ENCODE results near the gene OR8B12. TPM values are rescaled to one million over a fixed set of nuclear protein-coding genes. Genes with fewer than 3 reads are reported as not detected.

Gene OR8B12, protein sequence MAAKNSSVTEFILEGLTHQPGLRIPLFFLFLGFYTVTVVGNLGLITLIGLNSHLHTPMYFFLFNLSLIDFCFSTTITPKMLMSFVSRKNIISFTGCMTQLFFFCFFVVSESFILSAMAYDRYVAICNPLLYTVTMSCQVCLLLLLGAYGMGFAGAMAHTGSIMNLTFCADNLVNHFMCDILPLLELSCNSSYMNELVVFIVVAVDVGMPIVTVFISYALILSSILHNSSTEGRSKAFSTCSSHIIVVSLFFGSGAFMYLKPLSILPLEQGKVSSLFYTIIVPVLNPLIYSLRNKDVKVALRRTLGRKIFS
- not detected for total RNA-seq
- long read RNA-seq, result 0 reads

DNA sequence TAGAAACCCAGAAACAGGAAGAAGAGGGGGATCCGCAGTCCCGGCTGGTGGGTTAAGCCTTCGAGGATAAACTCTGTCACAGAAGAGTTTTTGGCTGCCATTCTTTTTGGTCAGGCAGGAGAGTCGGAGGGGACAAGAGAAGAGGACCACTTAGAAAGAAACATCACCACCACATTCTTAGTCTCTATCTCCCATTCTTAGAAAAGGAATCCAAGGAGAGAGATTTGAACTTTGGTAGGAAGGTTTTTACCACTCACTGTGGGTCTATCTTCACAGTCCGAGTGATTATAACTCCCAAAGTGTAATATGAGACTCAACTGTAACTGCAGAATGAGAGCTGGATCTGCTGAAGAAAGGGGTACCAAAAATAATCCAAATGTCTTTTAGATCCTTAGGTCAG, at the start of gene OR8B12:
TSS of gene OR8B12 (minus strand) at position 101 of the 400 bp plus-strand sequence. CDS start at position 101, 0 bp downstream.
- no peak for ATAC-seq
- DNase-seq, result no peak
- intact Hi-C loops (cut with DNase I, micrococcal nuclease), result no loop called here

- intact Hi-C loops (cut with DNase I, micrococcal nuclease), result no loop called here
- ATAC-seq, result no peak
- DNase-seq, result no peak
Measured at GRCh38 chr11:124592627-124593026, 49.2 kb upstream of the OR8B12 start.

- no peak for ATAC-seq
- intact Hi-C loops (cut with DNase I, micrococcal nuclease), result no loop called here
- no peak for DNase-seq
Measured at GRCh38 chr11:124591430-124591829, 48.0 kb upstream of the OR8B12 start.

- ATAC-seq, result peak; percentile 40
- intact Hi-C loops (cut with DNase I, micrococcal nuclease), result loop anchor here in 1 of 2 donors (5.0 to 10.0 kb wide), 2 partner anchors 172 to 514 kb away; no protein-coding TSS in a partner anchor
- DNase-seq, result peak in 1 of 2 donors; percentile 74
Measured at GRCh38 chr11:124586238-124586860, 42.9 kb upstream of the OR8B12 start.

DNA sequence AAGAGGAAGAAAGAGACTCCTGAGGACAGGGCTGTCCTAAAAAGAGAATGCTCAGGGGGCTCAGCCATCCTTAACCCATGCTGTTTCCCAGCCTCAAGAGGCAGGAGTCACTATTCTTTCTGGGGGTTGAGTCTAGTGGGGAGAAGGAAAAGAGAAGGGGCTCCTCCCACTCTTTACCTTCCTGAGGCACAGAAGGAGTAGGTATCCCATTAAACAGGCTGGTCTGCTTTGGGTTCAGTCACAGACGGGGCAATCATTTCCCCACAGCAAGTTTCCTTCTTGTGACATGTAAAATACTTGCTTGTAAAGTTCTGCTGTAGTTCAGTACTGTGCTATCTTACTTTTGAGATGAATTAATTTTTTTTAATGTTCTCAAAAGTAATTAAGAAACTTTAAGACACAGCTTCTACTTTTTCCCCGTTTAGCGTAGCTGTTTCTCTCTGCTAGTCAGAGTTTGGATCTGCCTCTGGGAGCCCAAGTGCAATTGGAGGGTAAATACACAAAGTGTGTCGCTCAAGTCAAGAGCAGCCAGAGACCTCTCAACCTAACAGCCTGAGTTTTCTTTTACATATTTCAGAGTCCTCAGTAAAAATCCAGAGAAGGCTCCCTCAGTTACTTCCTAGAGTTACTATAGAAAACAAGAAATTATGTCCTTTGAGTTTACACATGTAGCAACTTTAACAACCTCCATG, 41.4 kb upstream of the OR8B12 start:
- ATAC-seq (no peak), DNase-seq (no peak)
- intact Hi-C loops (cut with DNase I, micrococcal nuclease), result loop anchor here in 1 of 2 donors (5.0 to 10.0 kb wide), 2 partner anchors 170 to 513 kb away; no protein-coding TSS in a partner anchor

GRCh38 chr11:124583781-124584180, 40.3 kb upstream of the OR8B12 start:
- intact Hi-C loops (cut with DNase I, micrococcal nuclease), result loop anchor here in 1 of 2 donors (10.0 kb wide), 1 partner anchor 169 kb away; no protein-coding TSS in a partner anchor
- ATAC-seq, result peak; percentile 99
- no peak for DNase-seq

- no peak for ATAC-seq
- intact Hi-C loops (cut with DNase I, micrococcal nuclease), result loop anchor here in 1 of 2 donors (10.0 kb wide), 1 partner anchor 168 kb away; no protein-coding TSS in a partner anchor
Measured at GRCh38 chr11:124582565-124582964, 39.1 kb upstream of the OR8B12 start.

DNA sequence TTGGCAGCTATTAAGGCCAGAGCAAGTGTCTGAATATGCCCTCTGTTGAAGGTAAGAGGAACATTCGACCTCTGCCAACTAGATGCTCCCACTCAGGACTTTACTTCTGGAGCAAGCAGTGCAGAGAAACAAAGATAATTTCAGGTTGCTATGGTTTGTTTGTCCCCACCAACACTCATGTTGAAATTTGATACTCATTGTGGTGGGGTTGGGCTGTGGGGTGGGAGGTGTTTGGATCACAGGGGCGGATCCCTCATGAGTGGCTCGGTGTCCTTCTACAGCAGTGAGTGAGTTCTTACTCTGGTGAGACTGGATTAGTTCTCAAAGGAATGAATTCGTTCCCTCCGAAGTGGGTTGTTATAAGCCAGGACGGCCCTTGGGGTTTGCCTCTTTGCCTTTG, 38.4 kb upstream of the OR8B12 start:
- DNase-seq (no peak), ATAC-seq (no peak)
- intact Hi-C loops (cut with DNase I, micrococcal nuclease), result loop anchor here in 1 of 2 donors (10.0 kb wide), 1 partner anchor 167 kb away; no protein-coding TSS in a partner anchor

More at GRCh38 chr11:124582565-124582964, 39.1 kb upstream of the OR8B12 start:
- DNase-seq, result no peak

DNA sequence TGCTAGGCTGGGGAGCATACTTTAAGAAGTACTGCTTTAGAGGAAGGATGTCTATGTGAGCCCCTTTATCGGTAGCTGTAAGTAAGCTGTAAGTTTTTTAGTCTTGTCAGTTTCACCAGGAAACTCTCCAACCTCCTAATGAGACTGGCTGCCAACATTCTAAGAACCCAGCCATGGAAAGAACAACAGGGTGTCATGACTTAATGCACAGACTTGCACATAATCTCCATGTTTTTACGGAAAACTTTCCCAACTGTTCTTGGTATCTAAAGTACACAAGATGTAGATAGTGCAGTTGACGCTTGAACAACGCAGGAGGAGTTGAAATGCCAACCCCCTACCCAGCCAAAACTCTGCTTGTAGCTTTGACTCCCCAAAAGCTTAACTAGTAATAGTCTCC, 35.3 kb upstream of the OR8B12 start:
- DNase-seq (no peak), ATAC-seq (no peak)
- intact Hi-C loops (cut with DNase I, micrococcal nuclease), result no loop called here

- DNase-seq (no peak), ATAC-seq (no peak)
- intact Hi-C loops (cut with DNase I, micrococcal nuclease), result no loop called here
Measured at GRCh38 chr11:124577716-124578427, 34.4 kb upstream of the OR8B12 start.

DNA sequence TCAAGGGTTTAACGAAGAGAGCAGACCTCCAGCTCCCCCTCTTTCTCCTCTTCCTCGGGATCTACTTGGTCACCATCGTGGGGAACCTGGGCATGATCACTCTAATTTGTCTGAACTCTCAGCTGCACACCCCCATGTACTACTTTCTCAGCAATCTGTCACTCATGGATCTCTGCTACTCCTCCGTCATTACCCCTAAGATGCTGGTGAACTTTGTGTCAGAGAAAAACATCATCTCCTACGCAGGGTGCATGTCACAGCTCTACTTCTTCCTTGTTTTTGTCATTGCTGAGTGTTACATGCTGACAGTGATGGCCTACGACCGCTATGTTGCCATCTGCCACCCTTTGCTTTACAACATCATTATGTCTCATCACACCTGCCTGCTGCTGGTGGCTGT, 26.7 kb upstream of the OR8B12 start:
- no peak for DNase-seq
- intact Hi-C loops (cut with DNase I, micrococcal nuclease), result no loop called here
- no peak for ATAC-seq

DNA sequence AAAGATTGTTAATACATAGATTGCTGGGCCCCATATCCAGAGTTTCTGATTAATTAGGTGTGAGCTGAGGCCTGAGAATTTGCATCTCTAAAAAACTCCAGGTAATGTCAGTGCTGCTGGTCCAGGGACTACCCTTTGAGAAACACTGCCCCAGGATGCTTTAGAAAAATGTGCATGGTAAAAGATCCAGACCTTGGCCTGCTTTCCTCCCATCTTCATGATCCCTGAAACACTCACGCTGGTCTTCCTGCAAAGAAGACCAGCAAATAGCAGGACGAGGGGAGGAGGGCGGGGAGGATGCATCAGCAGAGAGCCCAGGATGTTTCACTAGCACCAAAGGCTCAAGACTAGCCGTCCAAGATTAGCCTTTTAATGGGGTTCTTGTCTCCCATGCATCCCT, 26.2 kb upstream of the OR8B12 start, which contains the start of gene OR8A1:
TSS of gene OR8A1 (plus strand) at position 301 of the 400 bp plus-strand sequence. CDS start 123 bp downstream, outside the sequence.
- no peak for DNase-seq
- no peak for ATAC-seq
- intact Hi-C loops (cut with DNase I, micrococcal nuclease), result no loop called here

GRCh38 chr11:124556828-124557227, 13.4 kb upstream of the OR8B12 start:
- intact Hi-C loops (cut with DNase I, micrococcal nuclease), result no loop called here
- DNase-seq (no peak), ATAC-seq (no peak)

- DNase-seq (no peak), ATAC-seq (no peak)
- intact Hi-C loops (cut with DNase I, micrococcal nuclease), result no loop called here
Measured at GRCh38 chr11:124551987-124552386, 8.5 kb upstream of the OR8B12 start.

- ATAC-seq (no peak), DNase-seq (no peak)
- intact Hi-C loops (cut with DNase I, micrococcal nuclease), result no loop called here
Measured at GRCh38 chr11:124551189-124551588, 7.7 kb upstream of the OR8B12 start.

DNA sequence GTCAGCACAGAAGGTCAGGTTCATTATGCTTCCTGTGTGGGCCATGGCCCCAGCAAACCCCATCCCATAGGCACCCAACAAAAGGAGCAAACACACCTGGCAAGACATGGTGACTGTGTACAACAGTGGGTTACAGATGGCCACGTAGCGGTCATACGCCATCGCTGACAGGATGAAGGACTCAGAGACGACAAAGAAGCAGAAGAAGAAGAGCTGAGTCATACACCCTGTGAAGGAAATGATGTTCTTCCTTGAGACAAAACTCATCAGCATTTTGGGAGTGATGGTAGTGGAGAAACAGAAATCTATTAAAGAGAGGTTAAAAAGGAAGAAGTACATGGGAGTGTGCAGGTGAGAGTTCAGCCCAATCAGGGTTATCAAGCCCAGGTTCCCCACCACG, 309 bp downstream of the OR8B12 start:
- ATAC-seq, result no peak
- no peak for DNase-seq
- intact Hi-C loops (cut with DNase I, micrococcal nuclease), result no loop called here

GRCh38 chr11:124541204-124541603, 2.2 kb downstream of the OR8B12 start:
- intact Hi-C loops (cut with DNase I, micrococcal nuclease), result no loop called here
- ATAC-seq, result no peak
- DNase-seq, result no peak

- ATAC-seq (no peak), DNase-seq (no peak)
- intact Hi-C loops (cut with DNase I, micrococcal nuclease), result no loop called here
Measured at GRCh38 chr11:124538019-124538418, 5.4 kb downstream of the OR8B12 start.

- no peak for DNase-seq
- intact Hi-C loops (cut with DNase I, micrococcal nuclease), result no loop called here
- no peak for ATAC-seq
Measured at GRCh38 chr11:124536520-124536919, 6.9 kb downstream of the OR8B12 start.
